Body of pancreas (tissue), 4 donors: ENCODE measurements around the gene MEIS2.

ENCODE experiments used
- CTCF ChIP-seq, 7 experiments: fragments of 450-650 bp in 4 of 7; fragments of 200-600 bp in 3 of 7; sonication (generic) in 3 of 7; IDR thresholded peaks; one replicate each; pipeline ENCODE4 v1.5.1; 2016 to 2019; ENCODE audit warnings: antibody characterized with exemption in 7 of 7
- POLR2A ChIP-seq, 3 donors: fragments of 450-650 bp; IDR thresholded peaks; one replicate each; pipeline ENCODE4 v1.6.1; 2016; ENCODE audit warnings: antibody characterized with exemption in 3 of 3, mild to moderate bottlenecking in 2 of 3

- TF ChIP-seq CTCF (IDR thresholded peaks at IDR 0.05) (no peak), POLR2A (IDR thresholded peaks at IDR 0.05) (no peak)
Observed at GRCh38 chr15:36996121-36996520, 104.2 kb downstream of the MEIS2 start.
